Measurements from ENCODE around the gene HYCC1.

DNA sequence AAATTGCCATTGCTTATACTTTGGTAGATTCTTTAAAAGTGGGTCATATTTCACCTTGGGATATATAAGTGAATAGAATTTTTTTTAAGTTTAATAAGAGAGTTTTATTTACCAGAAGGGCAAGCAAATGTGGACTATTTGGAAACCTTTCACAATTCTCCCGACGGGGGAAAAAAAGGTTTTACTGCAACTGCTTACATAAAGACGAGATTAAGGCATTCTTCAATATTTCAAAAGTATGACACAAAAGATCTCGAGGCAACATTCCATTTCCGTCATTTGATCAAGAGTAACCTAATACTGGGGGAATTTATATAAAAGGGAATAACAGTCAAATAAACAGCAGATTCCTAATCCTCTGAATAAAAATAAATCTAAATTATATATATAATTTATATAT, 28.5 kb downstream of the HYCC1 start:
- TF ChIP-seq, protein P1, sequence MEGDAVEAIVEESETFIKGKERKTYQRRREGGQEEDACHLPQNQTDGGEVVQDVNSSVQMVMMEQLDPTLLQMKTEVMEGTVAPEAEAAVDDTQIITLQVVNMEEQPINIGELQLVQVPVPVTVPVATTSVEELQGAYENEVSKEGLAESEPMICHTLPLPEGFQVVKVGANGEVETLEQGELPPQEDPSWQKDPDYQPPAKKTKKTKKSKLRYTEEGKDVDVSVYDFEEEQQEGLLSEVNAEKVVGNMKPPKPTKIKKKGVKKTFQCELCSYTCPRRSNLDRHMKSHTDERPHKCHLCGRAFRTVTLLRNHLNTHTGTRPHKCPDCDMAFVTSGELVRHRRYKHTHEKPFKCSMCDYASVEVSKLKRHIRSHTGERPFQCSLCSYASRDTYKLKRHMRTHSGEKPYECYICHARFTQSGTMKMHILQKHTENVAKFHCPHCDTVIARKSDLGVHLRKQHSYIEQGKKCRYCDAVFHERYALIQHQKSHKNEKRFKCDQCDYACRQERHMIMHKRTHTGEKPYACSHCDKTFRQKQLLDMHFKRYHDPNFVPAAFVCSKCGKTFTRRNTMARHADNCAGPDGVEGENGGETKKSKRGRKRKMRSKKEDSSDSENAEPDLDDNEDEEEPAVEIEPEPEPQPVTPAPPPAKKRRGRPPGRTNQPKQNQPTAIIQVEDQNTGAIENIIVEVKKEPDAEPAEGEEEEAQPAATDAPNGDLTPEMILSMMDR (IDR thresholded peaks at IDR 0.05; ENCODE audit: low read depth, low read length, poor library complexity, severe bottlenecking): no peak
- no peak for TF ChIP-seq EZH2phosphoT487 (IDR thresholded peaks at IDR 0.05; ENCODE audit: borderline replicate concordance, low read length)

Data from DOHH2 (cell line).